CD8-positive, alpha-beta memory T cell (primary cell): ENCODE data around the gene NAT14. TPM values are rescaled to one million over a fixed set of nuclear protein-coding genes. Genes with fewer than 3 reads are reported as not detected.

ENCODE experiments used
- CTCF ChIA-PET: fragments of 350-600 bp; sonication (Branson Sonifier 250); formaldehyde crosslinking; loops from one replicate; lab custom pipeline; 2021; ENCODE audit warnings: antibody characterized with exemption; lab: Charles Lee
- POLR2A ChIA-PET: fragments of 350-600 bp; sonication (Branson Sonifier 250); formaldehyde crosslinking; loops from one replicate; lab custom pipeline; 2021; ENCODE audit warnings: antibody characterized with exemption; lab: Charles Lee
- DNase-seq, 5 donors: peaks; one replicate each; pipeline versions ENCODE4 v3.0.0 to v3.0.0-alpha.2; 2020 to 2022; ENCODE audit warnings: mixed read lengths in 1 of 5
- H3K27ac ChIP-seq: one replicate; pipeline ENCODE4 v1.7.0; 2013; ENCODE audit warnings: low read depth, mild to moderate bottlenecking, low read length, moderate library complexity
- H3K27me3 ChIP-seq: 2 replicates; pipeline ENCODE4 v1.7.0; 2013; ENCODE audit warnings: low read length, mild to moderate bottlenecking; ENCODE audit not compliant: insufficient read depth, poor library complexity, severe bottlenecking
- H3K36me3 ChIP-seq: 2 replicates; pipeline ENCODE4 v1.7.0; 2013; ENCODE audit warnings: mild to moderate bottlenecking, low read length, moderate library complexity; ENCODE audit not compliant: insufficient read depth
- H3K4me1 ChIP-seq: 2 replicates; pipeline ENCODE4 v1.7.0; 2013; ENCODE audit warnings: mild to moderate bottlenecking, low read length, moderate library complexity; ENCODE audit not compliant: insufficient read depth
- H3K4me3 ChIP-seq: 2 replicates; pipeline ENCODE4 v1.7.0; 2013; ENCODE audit warnings: mild to moderate bottlenecking, low read length
- H3K9me3 ChIP-seq: 2 replicates; pipeline ENCODE4 v1.7.0; 2013; ENCODE audit warnings: mild to moderate bottlenecking, low read length
- H3K27ac Mint-ChIP-seq, 8 donors: one replicate each; pipeline ENCODE4 v1.8.0; 2020 to 2021; ENCODE audit warnings: mixed read lengths in 8 of 8, mild to moderate bottlenecking in 6 of 8, inconsistent platforms in 3 of 8, moderate library complexity in 3 of 8
- H3K27me3 Mint-ChIP-seq, 2 donors: one replicate each; pipeline ENCODE4 v1.8.0; 2020 to 2021; ENCODE audit warnings: mixed read lengths in 2 of 2, mild to moderate bottlenecking in 1 of 2, moderate library complexity in 1 of 2
- H3K36me3 Mint-ChIP-seq, 3 donors: one replicate each; pipeline ENCODE4 v1.8.0; 2020 to 2021; ENCODE audit warnings: mixed read lengths in 3 of 3, inconsistent platforms in 1 of 3, mild to moderate bottlenecking in 1 of 3
- H3K4me1 Mint-ChIP-seq, 3 donors: one replicate each; pipeline ENCODE4 v1.8.0; 2020 to 2021; ENCODE audit warnings: mixed read lengths in 3 of 3, inconsistent platforms in 1 of 3, mild to moderate bottlenecking in 1 of 3
- H3K4me3 Mint-ChIP-seq, 7 donors: one replicate each; pipeline ENCODE4 v1.8.0; 2020 to 2021; ENCODE audit warnings: mixed read lengths in 7 of 7, mild to moderate bottlenecking in 6 of 7, moderate library complexity in 4 of 7, inconsistent platforms in 2 of 7
- H3K9me3 Mint-ChIP-seq, 5 donors: one replicate each; pipeline ENCODE4 v1.8.0; 2020 to 2022; ENCODE audit warnings: mixed read lengths in 5 of 5, mild to moderate bottlenecking in 3 of 5, moderate library complexity in 2 of 5, inconsistent platforms in 1 of 5
- polyA plus RNA-seq: library from polyadenylated mRNA; unstranded; fragments of 300-500 nt; fragmentation: Illumina TruSeq; gene quantifications from one replicate; pipeline ENCODE4 v1.2.3, GENCODE V29; 2021
- total RNA-seq, 2 experiments: library from RNA; stranded (reverse); gene quantifications; one replicate each; pipeline ENCODE4 v1.2.3, GENCODE V29; 2021

The NAT14 gene
- total and polyA plus RNA-seq, 3 experiments from 2014 or later: 7.0 to 28.4 (median 27.5) TPM

DNA sequence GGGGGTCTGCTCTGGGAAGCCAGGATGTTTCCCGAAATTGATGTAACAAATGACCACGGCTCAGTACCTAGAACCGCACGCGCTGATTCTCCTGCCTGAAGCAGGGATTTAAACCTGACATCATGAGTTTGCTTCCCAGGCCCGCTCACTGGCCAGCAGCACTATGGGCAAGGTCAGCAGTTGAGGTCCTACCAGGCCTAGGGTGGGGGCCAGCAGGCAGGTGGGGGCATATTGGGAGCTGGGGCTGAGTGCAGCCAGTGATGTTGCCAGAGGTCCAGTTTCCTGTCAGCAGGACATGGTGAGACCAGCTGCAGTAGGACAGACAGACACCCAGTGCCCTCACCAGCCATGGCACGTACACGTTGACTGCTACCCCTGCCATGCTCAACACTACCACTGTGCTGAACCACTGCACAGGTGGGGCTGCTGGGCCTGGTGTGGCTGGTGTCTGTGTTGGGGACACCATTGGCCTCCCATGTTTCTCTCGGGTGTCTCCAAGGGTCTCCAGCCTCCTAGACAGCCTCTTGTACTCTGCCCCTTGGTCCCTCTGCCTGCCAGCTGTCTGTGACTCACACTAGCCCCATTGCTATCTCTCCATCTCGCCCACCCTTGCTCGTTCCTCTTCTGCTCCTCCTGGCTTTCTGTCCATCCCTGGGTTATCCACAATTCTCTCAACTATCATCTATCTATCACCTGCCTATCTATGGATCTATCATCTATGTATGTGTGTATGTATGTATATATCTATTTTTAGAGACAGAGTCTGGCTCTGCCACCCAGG is 19.3 kb upstream of the NAT14 start:
- Histone ChIP-seq H3K4me1 (peaks cover 13% of the 10 kb centered on the region), H3K27me3 (no peaks in the 10 kb centered on the region), H3K9me3 (no peaks in the 10 kb centered on the region), H3K36me3 (no peaks in the 10 kb centered on the region), H3K4me3 (no peak overlapping the region), H3K27ac (no peak overlapping the region)
- H3K27ac Mint-ChIP-seq: no peak overlapping the region
- DNase-seq: no peak
- peaks cover 18 to 21% (median 20%) of the 10 kb centered on the region in 3 donors for H3K4me1 Mint-ChIP-seq
- H3K4me3 Mint-ChIP-seq: peak overlapping the region in 1 of 7 donors; percentile 2
- ChIA-PET POLR2A (no interaction called here), CTCF (interaction anchor here (1.1 to 3.9 kb wide), 4 partner anchors 11 to 167 kb away, joined by 3 to 56 read pairs (median 22); partner anchors contain the start of genes ZNF628 and ZNF865)
- no peaks in the 10 kb centered on the region for H3K9me3 Mint-ChIP-seq
- peaks cover 2 to 3% of the 10 kb centered on the region in 2 donors for H3K27me3 Mint-ChIP-seq
- peaks cover 0 to 3% (median 0%) of the 10 kb centered on the region in 3 donors for H3K36me3 Mint-ChIP-seq

DNA sequence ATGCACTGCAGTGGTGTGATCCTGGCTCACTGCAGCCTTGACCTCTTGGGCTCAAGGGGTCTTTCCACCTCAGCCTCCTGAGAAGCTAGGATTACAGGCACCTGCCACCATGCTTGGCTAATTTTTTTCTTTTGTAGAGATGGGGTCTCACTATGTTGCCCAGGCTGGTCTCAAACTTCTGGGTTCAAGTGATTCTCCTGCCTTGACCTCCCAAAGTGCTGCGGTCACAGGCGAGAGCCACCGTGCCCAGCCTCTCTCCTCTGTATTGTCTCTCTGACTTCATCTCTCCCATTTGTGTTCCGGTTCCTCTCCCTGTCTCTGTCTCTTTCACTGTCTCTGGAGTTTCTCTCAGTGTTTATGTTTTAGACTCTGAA is 18.8 kb upstream of the NAT14 start:
- ChIA-PET CTCF (interaction anchor here (1.1 to 3.9 kb wide), 6 partner anchors 8 to 166 kb away, joined by 3 to 56 read pairs (median 13); partner anchors contain the start of genes ZNF628 and ZNF865), POLR2A (no interaction called here)
- H3K27me3 Mint-ChIP-seq: peaks cover 2 to 3% of the 10 kb centered on the region in 2 donors
- peak overlapping the region in 1 of 8 donors; percentile 5 for H3K27ac Mint-ChIP-seq
- peak overlapping the region in 1 of 7 donors; percentile 41 for H3K4me3 Mint-ChIP-seq
- no peaks in the 10 kb centered on the region for H3K9me3 Mint-ChIP-seq
- H3K36me3 Mint-ChIP-seq: peaks cover 0 to 3% (median 0%) of the 10 kb centered on the region in 3 donors
- H3K27ac ChIP-seq: no peak overlapping the region
- H3K4me1 Mint-ChIP-seq: peaks cover 14 to 17% (median 16%) of the 10 kb centered on the region in 3 donors
- no peaks in the 10 kb centered on the region for H3K9me3 ChIP-seq
- peaks cover 13% of the 10 kb centered on the region for H3K4me1 ChIP-seq
- no peak for DNase-seq
- H3K36me3 ChIP-seq: no peaks in the 10 kb centered on the region
- no peaks in the 10 kb centered on the region for H3K27me3 ChIP-seq
- no peak overlapping the region for H3K4me3 ChIP-seq

DNA sequence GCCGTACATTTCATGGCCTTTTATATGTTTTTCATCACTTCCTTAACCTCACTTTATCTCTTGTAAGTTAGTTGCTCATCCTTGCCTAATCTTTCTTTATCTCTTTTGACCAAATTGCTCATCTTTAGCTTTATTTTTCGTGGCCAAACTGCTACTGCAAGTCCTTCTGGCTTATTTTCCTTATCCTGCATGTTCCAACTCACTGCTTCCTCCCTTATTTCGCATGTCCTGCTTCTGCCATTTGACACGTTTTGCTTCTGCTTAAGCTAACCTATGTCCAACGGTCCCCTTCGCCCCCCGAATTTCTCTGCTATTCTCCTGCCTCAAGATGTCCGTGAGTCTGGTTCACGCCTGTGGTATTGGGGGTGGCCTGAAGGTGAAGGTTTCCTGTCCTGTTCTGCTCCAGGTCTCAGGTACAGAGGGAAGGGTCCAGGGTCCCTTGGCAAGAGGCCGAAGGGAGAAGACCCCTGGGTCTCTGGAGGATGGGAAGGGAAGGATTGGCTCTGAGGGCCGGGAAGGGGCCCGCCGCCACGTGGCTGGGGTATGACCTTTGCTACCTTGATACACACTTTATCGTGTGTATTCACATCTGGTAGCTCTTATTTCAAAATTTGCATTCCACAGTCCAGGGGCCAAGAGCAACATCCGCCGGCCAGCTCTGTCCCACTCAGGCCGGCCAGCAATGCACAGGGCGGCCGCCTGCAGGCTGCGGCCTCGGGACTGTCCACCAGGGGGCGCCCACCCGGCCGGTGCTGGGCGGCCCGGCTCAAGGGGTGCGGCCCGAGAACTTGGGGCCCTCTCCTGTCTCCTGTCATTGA is 17.5 kb upstream of the NAT14 start:
- peak; percentile 53 to 73 (median 69) for DNase-seq
- no peaks in the 10 kb centered on the region for H3K36me3 ChIP-seq
- H3K27me3 ChIP-seq: no peaks in the 10 kb centered on the region
- Mint-ChIP-seq H3K36me3 (no peaks in the 10 kb centered on the region), H3K9me3 (no peaks in the 10 kb centered on the region), H3K27me3 (peaks cover 0 to 3% of the 10 kb centered on the region in 2 donors), H3K4me3 (peak overlapping the region in 1 of 7 donors; percentile 54), H3K27ac (peak overlapping the region in 2 of 8 donors; percentile 22 to 47), H3K4me1 (peaks cover 6 to 7% (median 6%) of the 10 kb centered on the region in 3 donors)
- POLR2A ChIA-PET: no interaction called here
- CTCF ChIA-PET: interaction anchor here (0.6 to 3.9 kb wide), 35 partner anchors 9 to 350 kb away, joined by 3 to 56 read pairs (median 4); partner anchors contain the start of genes TMEM238, ZNF524, ZNF628 and ZNF784
- no peak overlapping the region for H3K4me3 ChIP-seq
- H3K27ac ChIP-seq: peak overlapping the region; percentile 81
- H3K4me1 ChIP-seq: peaks cover 8% of the 10 kb centered on the region
- no peaks in the 10 kb centered on the region for H3K9me3 ChIP-seq

DNA sequence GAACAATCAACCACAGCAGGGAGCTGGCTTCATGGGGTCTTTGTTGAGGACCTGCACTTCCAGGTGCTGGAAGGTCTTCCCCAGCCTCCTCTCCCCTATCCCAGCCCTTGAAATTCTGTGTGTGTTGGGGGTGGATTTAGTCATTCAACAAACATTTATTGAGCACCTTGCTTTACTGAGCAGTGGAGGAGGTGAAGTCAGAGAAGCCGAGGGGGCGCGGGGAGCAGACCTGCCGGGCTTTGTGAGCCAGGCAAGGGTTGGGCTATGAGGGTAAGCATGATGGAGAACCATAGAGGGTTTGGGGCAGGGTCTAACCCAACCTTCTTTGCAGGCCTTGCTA is 17.0 kb upstream of the NAT14 start:
- POLR2A ChIA-PET: no interaction called here
- Histone ChIP-seq H3K9me3 (no peaks in the 10 kb centered on the region), H3K36me3 (no peaks in the 10 kb centered on the region), H3K27ac (peak overlapping the region; percentile 47), H3K27me3 (no peaks in the 10 kb centered on the region), H3K4me3 (no peak overlapping the region), H3K4me1 (peaks cover 8% of the 10 kb centered on the region)
- no peak for DNase-seq
- H3K27me3 Mint-ChIP-seq: peaks cover 0 to under 1% of the 10 kb centered on the region in 2 donors
- no peak overlapping the region for H3K4me3 Mint-ChIP-seq
- CTCF ChIA-PET: interaction anchor here (0.6 to 3.9 kb wide), 32 partner anchors 9 to 350 kb away, joined by 3 to 56 read pairs (median 4); partner anchors contain the start of genes TMEM238, ZNF628, ZNF784 and ZNF865
- no peaks in the 10 kb centered on the region for H3K36me3 Mint-ChIP-seq
- H3K27ac Mint-ChIP-seq: peak overlapping the region in 2 of 8 donors; percentile 22 to 47
- peaks cover 2 to 4% (median 3%) of the 10 kb centered on the region in 3 donors for H3K4me1 Mint-ChIP-seq
- H3K9me3 Mint-ChIP-seq: no peaks in the 10 kb centered on the region

DNA sequence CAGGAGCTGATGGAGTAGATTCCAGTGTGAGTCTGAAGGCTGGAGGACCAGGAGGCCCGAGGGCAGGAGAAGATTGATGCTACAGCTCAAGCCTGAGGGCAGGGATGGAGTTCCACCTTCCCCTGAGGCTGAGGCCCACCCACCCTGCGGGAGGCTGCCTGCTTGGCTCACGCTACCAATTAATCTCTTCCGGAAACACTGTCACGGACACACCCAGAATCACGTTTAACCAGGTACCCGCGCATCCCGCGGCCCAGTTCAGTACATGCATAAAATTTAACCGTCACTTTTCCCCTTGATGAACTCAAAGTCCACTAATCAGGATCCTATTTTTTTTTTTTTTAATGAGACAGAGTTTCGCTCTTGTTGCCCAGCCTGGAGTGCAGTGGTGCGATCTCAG is 13.7 kb upstream of the NAT14 start:
- CTCF ChIA-PET: interaction anchor here (1.3 kb wide), 1 partner anchor 33 kb away, joined by 5 read pairs; no protein-coding TSS in a partner anchor
- H3K36me3 Mint-ChIP-seq: peaks cover 0 to 1% (median 0%) of the 10 kb centered on the region in 3 donors
- Histone ChIP-seq H3K9me3 (no peaks in the 10 kb centered on the region), H3K27me3 (no peaks in the 10 kb centered on the region), H3K27ac (no peak overlapping the region), H3K4me1 (peaks cover 13% of the 10 kb centered on the region), H3K4me3 (no peak overlapping the region), H3K36me3 (no peaks in the 10 kb centered on the region)
- peak overlapping the region in 1 of 7 donors; percentile 63 for H3K4me3 Mint-ChIP-seq
- H3K9me3 Mint-ChIP-seq: no peaks in the 10 kb centered on the region
- peak overlapping the region in 1 of 8 donors; percentile 69 for H3K27ac Mint-ChIP-seq
- H3K4me1 Mint-ChIP-seq: peaks cover 2 to 10% (median 9%) of the 10 kb centered on the region in 3 donors
- POLR2A ChIA-PET: no interaction called here
- DNase-seq: no peak
- no peaks in the 10 kb centered on the region for H3K27me3 Mint-ChIP-seq

DNA sequence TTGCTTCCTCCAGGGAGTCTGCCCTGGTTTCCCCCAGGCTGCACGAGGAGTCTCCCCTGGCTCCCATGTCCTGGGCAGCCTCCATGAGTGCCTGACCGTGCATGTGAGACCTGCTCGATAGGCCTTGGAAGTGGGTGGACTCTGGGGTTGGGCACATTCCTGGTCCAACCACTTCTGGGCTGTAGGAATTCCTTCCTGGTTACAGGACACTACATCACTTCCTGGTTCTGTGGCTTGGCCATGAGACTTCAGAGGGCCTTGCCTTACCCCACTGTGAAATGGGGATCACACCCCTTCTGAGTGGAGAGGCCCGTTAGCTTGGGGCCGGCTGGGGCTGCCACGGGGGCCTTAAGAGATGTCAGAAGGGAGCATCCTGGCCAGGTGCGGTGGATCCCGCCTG is 12.5 kb upstream of the NAT14 start:
- Histone ChIP-seq H3K27ac (no peak overlapping the region), H3K27me3 (no peaks in the 10 kb centered on the region), H3K4me3 (no peak overlapping the region), H3K4me1 (peaks cover 16% of the 10 kb centered on the region), H3K9me3 (no peaks in the 10 kb centered on the region), H3K36me3 (no peaks in the 10 kb centered on the region)
- CTCF ChIA-PET: interaction anchor here (1.7 kb wide), 1 partner anchor 32 kb away, joined by 7 read pairs; no protein-coding TSS in a partner anchor
- H3K9me3 Mint-ChIP-seq: no peaks in the 10 kb centered on the region
- H3K36me3 Mint-ChIP-seq: peaks cover 0 to 5% (median 0%) of the 10 kb centered on the region in 3 donors
- no peaks in the 10 kb centered on the region for H3K27me3 Mint-ChIP-seq
- DNase-seq: no peak
- H3K27ac Mint-ChIP-seq: no peak overlapping the region
- peak overlapping the region in 1 of 7 donors; percentile 51 for H3K4me3 Mint-ChIP-seq
- POLR2A ChIA-PET: no interaction called here
- peaks cover 5 to 17% (median 15%) of the 10 kb centered on the region in 3 donors for H3K4me1 Mint-ChIP-seq

DNA sequence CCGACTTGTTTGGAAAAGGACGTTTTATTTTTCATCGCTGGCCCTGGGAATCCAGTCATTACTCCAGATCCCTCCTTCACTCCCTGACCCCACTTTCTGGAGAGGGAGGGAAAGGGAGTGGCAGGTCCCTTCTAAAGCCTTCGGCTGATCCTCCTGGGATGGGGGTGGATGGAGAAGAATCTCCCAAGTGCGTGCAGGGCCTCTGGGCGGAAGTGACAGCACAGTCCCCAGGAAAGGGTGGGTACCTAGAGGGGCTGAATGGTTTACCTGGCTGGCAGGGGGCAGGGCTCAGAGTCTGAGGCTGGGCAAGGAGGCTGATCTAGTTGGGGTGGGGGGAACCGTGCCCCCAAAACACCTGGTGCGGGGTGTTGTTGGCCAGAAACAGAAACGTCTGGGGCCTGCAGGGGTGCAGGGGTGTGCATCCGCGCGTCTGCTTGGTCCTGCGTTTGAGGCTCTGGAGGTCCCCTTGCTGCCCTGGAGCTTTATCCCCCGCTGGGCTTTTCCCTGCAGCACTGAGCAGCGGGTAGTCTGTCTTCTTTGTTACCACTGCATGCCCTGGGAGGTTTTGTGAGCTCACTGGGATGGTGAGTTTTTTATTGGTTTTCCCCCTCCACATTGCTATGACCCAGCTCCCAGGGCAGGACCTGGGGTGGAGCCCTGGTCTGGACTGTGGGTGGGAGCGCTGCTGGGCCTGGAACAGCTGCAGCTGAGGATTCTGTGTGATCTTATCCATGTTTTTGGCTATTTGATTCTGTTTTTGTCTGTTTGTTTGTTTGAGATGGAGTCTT is 11.6 kb upstream of the NAT14 start:
- no peak for DNase-seq
- POLR2A ChIA-PET: no interaction called here

More for the DNA sequence above, 11.6 kb upstream of the NAT14 start:
- H3K4me3 ChIP-seq: no peak overlapping the region
- Mint-ChIP-seq H3K4me1 (peaks cover 10 to 23% (median 19%) of the 10 kb centered on the region in 3 donors), H3K27ac (peak overlapping the region in 2 of 8 donors; percentile 24 to 30), H3K27me3 (no peaks in the 10 kb centered on the region), H3K9me3 (no peaks in the 10 kb centered on the region), H3K36me3 (peaks cover 0 to 7% (median 0%) of the 10 kb centered on the region in 3 donors), H3K4me3 (peak overlapping the region in 1 of 7 donors; percentile 72)
- no peaks in the 10 kb centered on the region for H3K27me3 ChIP-seq
- H3K36me3 ChIP-seq: no peaks in the 10 kb centered on the region
- peaks cover 17% of the 10 kb centered on the region for H3K4me1 ChIP-seq
- CTCF ChIA-PET: interaction anchor here (1.7 kb wide), 1 partner anchor 31 kb away, joined by 7 read pairs; no protein-coding TSS in a partner anchor
- H3K9me3 ChIP-seq: no peaks in the 10 kb centered on the region
- H3K27ac ChIP-seq: no peak overlapping the region
